Retinal pigment epithelial cell (primary cell): ENCODE measurements around the gene SVOPL.

ENCODE experiments used
- DNase-seq: peaks from one replicate; pipeline ENCODE4 v3.0.0-alpha.2; 2010; ENCODE audit warnings: low read depth
- H3K4me3 ChIP-seq: 2 replicates; pipeline ENCODE4 v1.5.1; 2011; ENCODE audit warnings: mild to moderate bottlenecking, low read length, control low read depth, moderate library complexity
- TF ChIP-seq, protein P1 (sequence below): conservative IDR thresholded peaks from 2 replicates; pipeline ENCODE4 v1.5.1; 2011; ENCODE audit warnings: low read depth, low read length, control low read depth, inconsistent platforms

Gene SVOPL

DNA sequence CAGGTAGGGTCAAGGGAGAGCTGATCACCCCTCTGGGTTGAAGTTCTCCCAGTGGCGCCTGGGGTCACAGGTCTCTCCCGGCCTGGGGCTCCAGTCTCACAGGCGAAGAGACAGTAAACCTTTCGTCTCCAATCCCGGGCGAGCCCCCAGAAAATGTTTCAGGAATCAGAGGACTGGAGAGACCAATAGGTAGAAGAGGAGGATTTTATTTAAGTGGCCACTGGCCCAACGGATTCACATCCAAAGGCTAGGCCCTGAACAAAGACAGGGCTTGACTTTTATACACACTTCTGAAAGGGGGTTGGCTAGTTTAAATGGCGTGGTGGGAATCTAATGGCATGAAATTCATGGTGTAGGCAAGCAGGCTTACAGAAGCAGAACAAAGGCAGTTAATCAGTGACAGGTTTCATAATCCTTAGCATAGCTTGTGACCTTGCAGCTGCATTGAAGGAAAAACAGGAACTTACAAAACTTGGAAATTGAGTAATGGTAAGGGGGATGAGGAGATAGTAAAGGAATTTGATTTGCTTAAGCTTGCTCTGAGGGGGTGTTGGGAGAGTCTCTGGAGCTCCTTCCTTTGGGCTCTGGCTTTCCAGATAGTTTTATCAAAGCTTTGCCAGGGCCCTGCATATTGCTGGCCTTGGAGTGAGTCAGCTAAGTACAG is 135.6 kb downstream of the SVOPL start:
- no peak for DNase-seq
- H3K4me3 ChIP-seq: no peak overlapping the region
- TF ChIP-seq, protein P1, sequence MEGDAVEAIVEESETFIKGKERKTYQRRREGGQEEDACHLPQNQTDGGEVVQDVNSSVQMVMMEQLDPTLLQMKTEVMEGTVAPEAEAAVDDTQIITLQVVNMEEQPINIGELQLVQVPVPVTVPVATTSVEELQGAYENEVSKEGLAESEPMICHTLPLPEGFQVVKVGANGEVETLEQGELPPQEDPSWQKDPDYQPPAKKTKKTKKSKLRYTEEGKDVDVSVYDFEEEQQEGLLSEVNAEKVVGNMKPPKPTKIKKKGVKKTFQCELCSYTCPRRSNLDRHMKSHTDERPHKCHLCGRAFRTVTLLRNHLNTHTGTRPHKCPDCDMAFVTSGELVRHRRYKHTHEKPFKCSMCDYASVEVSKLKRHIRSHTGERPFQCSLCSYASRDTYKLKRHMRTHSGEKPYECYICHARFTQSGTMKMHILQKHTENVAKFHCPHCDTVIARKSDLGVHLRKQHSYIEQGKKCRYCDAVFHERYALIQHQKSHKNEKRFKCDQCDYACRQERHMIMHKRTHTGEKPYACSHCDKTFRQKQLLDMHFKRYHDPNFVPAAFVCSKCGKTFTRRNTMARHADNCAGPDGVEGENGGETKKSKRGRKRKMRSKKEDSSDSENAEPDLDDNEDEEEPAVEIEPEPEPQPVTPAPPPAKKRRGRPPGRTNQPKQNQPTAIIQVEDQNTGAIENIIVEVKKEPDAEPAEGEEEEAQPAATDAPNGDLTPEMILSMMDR: no peak

DNA sequence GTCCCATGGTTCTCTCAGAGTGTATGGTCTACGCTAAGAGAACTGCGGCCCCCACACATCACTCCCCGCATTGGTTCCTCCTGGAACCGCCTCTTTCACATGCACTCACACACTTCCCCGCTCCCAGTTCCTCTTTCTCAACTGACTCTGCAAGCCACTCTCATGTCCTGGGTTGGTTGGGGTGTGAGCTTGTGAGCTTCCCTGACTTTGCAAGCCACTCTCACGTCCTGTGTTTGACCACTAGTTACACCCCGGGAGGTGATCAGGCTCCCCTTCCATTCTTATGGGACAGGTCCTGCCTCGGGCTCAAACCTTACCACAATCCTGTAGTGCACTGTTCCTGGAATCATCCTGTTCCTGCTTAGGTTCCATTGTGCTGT is 136.1 kb downstream of the SVOPL start:
- H3K4me3 ChIP-seq: no peak overlapping the region
- TF ChIP-seq, protein P1: no peak

DNA sequence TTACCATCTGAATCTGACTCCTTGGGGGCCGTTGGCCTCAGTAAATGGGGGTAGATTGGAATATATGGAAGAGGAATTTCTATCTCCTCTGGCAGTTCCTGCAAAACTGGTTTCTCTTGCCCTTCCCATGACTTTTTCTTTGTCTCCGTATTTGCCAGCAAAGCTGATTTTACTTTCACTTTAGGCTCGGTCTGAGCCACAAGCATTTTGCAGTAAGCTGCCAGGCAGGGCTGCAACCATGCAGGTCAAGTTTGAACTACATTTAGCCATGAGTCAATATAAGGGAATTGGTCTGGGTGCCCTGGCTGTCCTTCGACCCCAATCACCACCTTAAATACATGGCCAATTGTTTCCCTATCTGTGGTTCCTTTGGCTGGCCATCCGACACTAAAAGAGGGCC is 136.8 kb downstream of the SVOPL start:
- DNase-seq: no peak
- TF ChIP-seq, protein P1: no peak
- no peak overlapping the region for H3K4me3 ChIP-seq

More for the DNA sequence above, 136.1 kb downstream of the SVOPL start:
- DNase-seq: no peak

DNA sequence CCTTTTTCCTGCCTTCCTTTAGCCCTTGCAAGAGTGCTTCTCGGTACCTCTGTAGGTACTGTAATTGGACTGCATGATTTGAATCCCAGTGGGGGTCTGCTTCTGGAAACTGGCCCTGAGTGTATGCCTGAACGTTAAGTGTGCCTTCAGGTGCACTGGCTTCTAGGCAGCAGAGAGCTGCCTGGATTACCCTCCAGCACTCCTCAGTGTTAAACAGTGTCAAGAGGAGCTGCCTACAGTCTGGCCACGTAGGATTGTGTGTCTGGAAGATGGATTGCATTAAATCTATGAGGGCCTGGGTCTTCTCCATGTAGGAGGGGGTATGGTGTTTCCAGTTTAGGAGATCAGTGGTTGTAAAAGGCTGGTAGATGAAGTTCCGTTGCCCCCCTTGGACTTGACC is 137.4 kb downstream of the SVOPL start:
- TF ChIP-seq, protein P1: no peak
- no peak overlapping the region for H3K4me3 ChIP-seq
- no peak for DNase-seq

DNA sequence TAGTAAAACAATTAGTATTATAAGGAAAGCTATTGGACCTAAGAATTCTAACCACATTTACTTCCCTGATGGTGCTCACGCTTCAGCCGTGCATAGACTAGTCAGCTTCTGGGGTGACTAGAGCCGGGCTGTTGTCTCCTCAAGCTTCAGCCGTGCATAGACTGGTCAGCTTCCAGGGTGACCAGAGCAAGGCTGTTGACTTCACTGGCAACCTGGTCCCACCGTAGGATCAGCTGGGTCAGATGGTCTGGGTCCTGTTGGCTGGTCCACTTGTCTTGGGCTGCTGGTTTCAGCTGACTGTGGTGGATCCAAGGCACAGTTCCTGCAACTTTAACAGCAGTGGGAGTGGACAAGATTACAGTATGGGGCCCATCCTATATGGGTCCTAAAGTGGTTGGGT is 141.7 kb downstream of the SVOPL start:
- no peak for DNase-seq
- no peak overlapping the region for H3K4me3 ChIP-seq
- TF ChIP-seq, protein P1: no peak

DNA sequence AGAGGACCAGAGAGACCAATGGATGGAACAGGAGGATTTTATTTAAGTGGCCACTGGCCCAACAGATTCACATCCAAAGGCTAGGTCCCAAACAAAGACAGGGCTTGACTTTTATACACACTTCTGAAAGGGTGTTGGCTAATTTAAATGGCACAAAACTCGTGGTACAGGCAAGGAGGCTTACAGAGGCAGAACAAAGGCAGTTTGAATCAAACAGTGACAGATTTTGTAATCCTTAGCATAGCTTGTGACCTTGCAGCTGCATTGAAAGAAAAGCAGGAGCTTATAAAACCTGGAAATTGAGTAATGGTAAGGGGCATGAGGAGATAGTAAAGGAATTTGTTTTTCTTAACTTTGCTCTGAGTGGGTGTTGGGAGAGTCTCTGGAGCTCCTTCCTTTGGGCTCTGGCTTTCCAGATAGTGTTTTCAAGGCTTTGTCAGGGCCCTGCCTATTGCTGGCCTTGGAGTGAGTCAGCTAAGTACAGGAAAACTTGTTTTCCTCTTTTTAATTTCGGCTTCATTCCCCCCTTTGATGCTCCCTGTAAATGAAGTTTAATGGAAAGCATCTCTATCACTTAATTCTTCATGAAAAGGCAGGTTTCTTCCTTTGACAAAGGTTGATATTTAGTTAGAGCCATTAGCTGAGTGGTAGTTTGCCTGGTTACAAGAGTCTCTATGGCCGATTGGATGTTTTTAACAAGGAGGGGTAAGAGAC is 144.2 kb downstream of the SVOPL start:
- DNase-seq: no peak
- TF ChIP-seq, protein P1: no peak
- H3K4me3 ChIP-seq: no peak overlapping the region

DNA sequence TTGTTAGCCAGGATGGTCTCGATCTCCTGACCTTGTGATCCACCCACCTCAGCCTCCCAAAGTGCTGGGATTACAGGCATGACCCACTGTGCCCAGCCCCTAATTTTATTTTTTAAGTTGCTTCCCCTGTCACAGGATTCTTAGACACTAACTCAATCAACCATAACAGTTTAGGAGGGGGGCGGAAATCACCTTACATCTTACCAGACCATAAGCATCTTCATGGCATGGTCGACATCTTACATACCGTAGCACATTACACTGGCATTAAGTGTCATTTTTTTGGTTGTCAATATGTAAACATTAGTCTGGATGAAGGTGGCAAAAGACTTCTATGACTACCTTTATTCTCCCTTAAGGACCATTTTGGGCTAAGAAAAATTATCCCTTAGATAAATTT is 145.5 kb downstream of the SVOPL start:
- TF ChIP-seq, protein P1: no peak
- DNase-seq: no peak
- no peak overlapping the region for H3K4me3 ChIP-seq
